Spleen (tissue), 11 donors: ENCODE results near the gene LRRC74B. TPM values are rescaled to one million over a fixed set of nuclear protein-coding genes. Genes with fewer than 3 reads are reported as not detected.

ENCODE experiments used
- DNase-seq: peaks from one replicate; pipeline ENCODE4 v3.0.0-alpha.2; 2020
- H3K27ac ChIP-seq, 8 donors: fragments of 200-600 bp; sonication (generic) in 7 of 8; 1 replicate in 4 of 8; 2 replicates in 4 of 8; pipeline versions ENCODE4 v1.5.0 to v1.8.0; 2016 to 2021; ENCODE audit warnings: inconsistent platforms in 4 of 8, mild to moderate bottlenecking in 4 of 8, moderate library complexity in 1 of 8
- H3K27me3 ChIP-seq, 7 donors: fragments of 200-600 bp; sonication (generic) in 6 of 7; replicated peaks in 1 of 7; 1 replicate in 4 of 7; 2 replicates in 3 of 7; pipeline versions ENCODE4 v1.5.0 to v1.8.0; 2016 to 2021; ENCODE audit warnings: inconsistent platforms in 3 of 7, mild to moderate bottlenecking in 1 of 7
- H3K36me3 ChIP-seq, 6 donors: fragments of 200-600 bp; sonication (generic) in 5 of 6; 1 replicate in 4 of 6; 2 replicates in 2 of 6; pipeline versions ENCODE4 v1.5.0 to v1.8.0; 2016 to 2021; ENCODE audit warnings: inconsistent platforms in 2 of 6
- H3K4me1 ChIP-seq, 6 donors: fragments of 200-600 bp; sonication (generic) in 5 of 6; 1 replicate in 3 of 6; 2 replicates in 3 of 6; pipeline versions ENCODE4 v1.5.0 to v1.8.0; 2016 to 2021; ENCODE audit warnings: inconsistent platforms in 3 of 6
- H3K4me3 ChIP-seq, 8 donors: fragments of 200-600 bp; sonication (generic) in 7 of 8; 1 replicate in 4 of 8; 2 replicates in 4 of 8; pipeline versions ENCODE4 v1.5.0 to v1.8.0; 2016 to 2021; ENCODE audit warnings: inconsistent platforms in 4 of 8, mild to moderate bottlenecking in 4 of 8, moderate library complexity in 2 of 8
- H3K9me3 ChIP-seq, 8 donors: fragments of 200-600 bp; sonication (generic) in 7 of 8; 1 replicate in 4 of 8; 2 replicates in 4 of 8; pipeline versions ENCODE4 v1.5.0 to v1.8.0; 2016 to 2021; ENCODE audit warnings: inconsistent platforms in 4 of 8
- CTCF ChIP-seq, 11 experiments: fragments of 200-600 bp in 7 of 11; fragments of 450-650 bp in 4 of 11; sonication (generic) in 4 of 11; IDR thresholded peaks in 8 of 11; conservative IDR thresholded peaks in 3 of 11; 1 replicate in 7 of 11; 2 replicates in 4 of 11; pipeline versions ENCODE4 v1.4.0 to v1.8.0; 2016 to 2021; ENCODE audit warnings: antibody characterized with exemption in 11 of 11, inconsistent platforms in 4 of 11, mild to moderate bottlenecking in 1 of 11
- POLR2A ChIP-seq, 3 donors: fragments of 450-650 bp; IDR thresholded peaks; one replicate each; pipeline ENCODE4 v1.5.1; 2017; ENCODE audit warnings: antibody characterized with exemption in 3 of 3, mild to moderate bottlenecking in 1 of 3
- POLR2AphosphoS5 ChIP-seq, 3 donors: sonication (generic); formaldehyde crosslinking; IDR thresholded peaks; one replicate each; pipeline ENCODE4 v1.5.1; 2017; ENCODE audit warnings: antibody characterized with exemption in 3 of 3
- WGBS, 5 donors: extraction: QIAGEN DNeasy Blood & Tissue Kit in 3 of 5; methylation state at CpG; one replicate each; pipeline versions ENCODE4 v1.1.5 to v1.1.7; 2013 to 2018; 5-methylcytosine and 5-hydroxymethylcytosine counted together
- intact Hi-C: fragments of 100-400 bp; cut with DNase I; formaldehyde crosslinking; loops from one replicate; pipeline ENCODE4 v1.15.0; 2023; ENCODE audit warnings: low total_unique reads
- polyA plus RNA-seq, 3 donors: library from polyadenylated mRNA; stranded (reverse); fragments of 200-250 nt; gene quantifications; one replicate each; pipeline ENCODE4 v1.2.1, GENCODE V29; 2013
- total RNA-seq, 7 donors: library from RNA; depleted of rRNA in 3 of 7; stranded (reverse); fragments of >200 nt in 3 of 7; fragmentation: NEBNext Ultra II Directional in 4 of 7; extraction: Animal tissue kit (Norgen Biotek cat#: 25700) in 4 of 7; gene quantifications; one replicate each; pipeline versions ENCODE4 v1.1.0 to v1.2.1, GENCODE V29; 2016 to 2021
- donor health status: healthy with polysubstance abuse.
- donor health status: DM: no; HTN: no; CAD: no; lungs with moderate emphysema.
- donor health status: DM: no; HTN: no; CAD: no.
- donor health status: Bipolar disorder and iron deficiency.
- donor health status: healthy.
- donor health status: DM: no; HTN: no; CAD: no.
- donor health status: DM: yes; HTN: yes; CAD: no.

LRRC74B gene
- total and polyA plus RNA-seq, 10 donors = 0.03 TPM; not detected in 9

DNA sequence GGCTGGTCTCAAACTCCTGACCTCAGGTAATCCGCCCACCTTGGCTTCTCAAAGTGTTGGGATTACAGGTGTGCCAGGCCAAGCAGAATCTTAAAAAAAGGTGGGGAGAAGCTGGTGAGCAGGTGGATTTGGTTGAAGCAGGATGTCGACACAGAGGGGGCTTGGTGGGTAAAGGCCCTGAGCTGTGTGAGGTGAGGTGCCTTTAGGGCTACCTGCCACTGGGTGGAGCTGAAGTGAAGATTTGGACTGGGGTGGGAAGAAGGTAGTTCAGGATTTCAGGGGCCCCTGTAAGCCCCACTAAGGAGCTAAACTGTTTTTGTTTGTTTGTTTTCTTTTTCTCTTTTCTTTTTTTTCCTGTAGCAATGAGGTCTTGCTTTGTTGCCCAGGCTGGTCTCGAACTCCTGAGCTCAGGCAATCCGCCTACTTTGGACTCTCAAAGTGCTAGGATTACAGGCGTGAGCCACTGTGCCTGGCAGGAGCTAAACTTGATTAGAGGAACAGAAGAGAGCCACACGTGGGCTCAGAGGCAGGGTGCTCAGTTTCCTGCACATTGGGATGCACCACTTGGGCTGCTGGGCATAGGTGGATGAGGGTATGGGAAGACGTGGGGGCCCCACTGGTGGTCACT lies 24.8 kb upstream of the LRRC74B start:
- TF ChIP-seq CTCF (IDR thresholded peaks at IDR 0.05 in 8 of 11, conservative IDR thresholded peaks at IDR 0.05 in 3 of 11) = peak in 5 of 11 experiments; percentile 13 to 33 (median 33)
- no peak for TF ChIP-seq POLR2AphosphoS5 (IDR thresholded peaks at IDR 0.05)
- 61 to 72% (median 64%) methylated on average over 7 of the region's 7 CpGs for WGBS, 5 donors
- peaks cover 0 to 13% (median 0%) of the 10 kb centered on the region in 6 donors for H3K4me1 ChIP-seq
- no peaks in the 10 kb centered on the region for H3K36me3 ChIP-seq
- intact Hi-C loops = no loop called here
- no peak overlapping the region for H3K27ac ChIP-seq
- no peak for DNase-seq
- H3K9me3 ChIP-seq = no peaks in the 10 kb centered on the region
- H3K27me3 ChIP-seq = no peaks in the 10 kb centered on the region
- H3K4me3 ChIP-seq = no peak overlapping the region

GRCh38 chr22:21022507-21022906 lies 23.2 kb upstream of the LRRC74B start:
- H3K4me1 ChIP-seq = peaks cover 0 to 13% (median 0%) of the 10 kb centered on the region in 6 donors
- TF ChIP-seq POLR2AphosphoS5 (IDR thresholded peaks at IDR 0.05) = no peak
- TF ChIP-seq POLR2A (IDR thresholded peaks at IDR 0.05) = no peak
- no peak for TF ChIP-seq CTCF (IDR thresholded peaks at IDR 0.05 in 8 of 11, conservative IDR thresholded peaks at IDR 0.05 in 3 of 11)
- WGBS, 5 donors = 75 to 94% (median 86%) methylated on average over 10 of the region's 10 CpGs

DNA sequence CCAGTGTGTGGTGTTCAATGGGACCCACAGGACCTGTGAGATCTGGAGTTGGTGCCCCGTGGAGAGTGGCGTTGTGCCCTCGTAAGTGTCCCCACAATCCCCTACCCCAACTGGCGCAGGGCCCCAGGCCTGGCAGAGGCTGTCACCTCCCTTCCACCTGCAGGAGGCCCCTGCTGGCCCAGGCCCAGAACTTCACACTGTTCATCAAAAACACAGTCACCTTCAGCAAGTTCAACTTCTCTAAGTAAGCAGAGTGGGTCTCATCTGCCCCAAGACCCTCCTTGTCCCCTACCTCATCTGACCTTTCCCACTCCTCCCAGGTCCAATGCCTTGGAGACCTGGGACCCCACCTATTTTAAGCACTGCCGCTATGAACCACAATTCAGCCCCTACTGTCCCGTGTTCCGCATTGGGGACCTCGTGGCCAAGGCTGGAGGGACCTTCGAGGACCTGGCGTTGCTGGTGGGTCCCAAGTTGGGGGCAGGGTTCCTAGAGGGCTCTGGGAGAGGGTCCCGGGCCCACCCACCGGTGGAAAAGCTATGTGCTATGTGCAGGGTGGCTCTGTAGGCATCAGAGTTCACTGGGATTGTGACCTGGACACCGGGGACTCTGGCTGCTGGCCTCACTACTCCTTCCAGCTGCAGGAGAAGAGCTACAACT lies 22.7 kb upstream of the LRRC74B start:
- intact Hi-C loops = no loop called here
- Histone ChIP-seq H3K27ac (no peak overlapping the region), H3K27me3 (no peaks in the 10 kb centered on the region), H3K36me3 (no peaks in the 10 kb centered on the region), H3K4me3 (no peak overlapping the region), H3K4me1 (peaks cover 0 to 13% (median 0%) of the 10 kb centered on the region in 6 donors), H3K9me3 (no peaks in the 10 kb centered on the region)
- 78 to 84% (median 82%) methylated on average over 13 of the region's 13 CpGs for WGBS, 5 donors
- DNase-seq = peak; percentile 68
- TF ChIP-seq CTCF (IDR thresholded peaks at IDR 0.05 in 8 of 11, conservative IDR thresholded peaks at IDR 0.05 in 3 of 11) (no peak), POLR2AphosphoS5 (IDR thresholded peaks at IDR 0.05) (no peak), POLR2A (IDR thresholded peaks at IDR 0.05) (no peak)

More at GRCh38 chr22:21022507-21022906, 23.2 kb upstream of the LRRC74B start:
- no peak overlapping the region for H3K27ac ChIP-seq
- no peaks in the 10 kb centered on the region for H3K9me3 ChIP-seq
- no peaks in the 10 kb centered on the region for H3K36me3 ChIP-seq
- intact Hi-C loops = no loop called here
- no peak for DNase-seq
- no peaks in the 10 kb centered on the region for H3K27me3 ChIP-seq
- H3K4me3 ChIP-seq = no peak overlapping the region

GRCh38 chr22:21025266-21025665 lies 20.5 kb upstream of the LRRC74B start:
- H3K27ac ChIP-seq = no peak overlapping the region
- no peak for DNase-seq
- no peaks in the 10 kb centered on the region for H3K9me3 ChIP-seq
- no peaks in the 10 kb centered on the region for H3K36me3 ChIP-seq
- 44 to 58% (median 49%) methylated on average over 8 of the region's 8 CpGs for WGBS, 5 donors
- no peak for TF ChIP-seq CTCF (IDR thresholded peaks at IDR 0.05 in 8 of 11, conservative IDR thresholded peaks at IDR 0.05 in 3 of 11)
- H3K4me3 ChIP-seq = no peak overlapping the region
- peaks cover 0 to 13% (median 0%) of the 10 kb centered on the region in 6 donors for H3K4me1 ChIP-seq
- intact Hi-C loops = no loop called here
- peaks cover 0 to 16% (median 0%) of the 10 kb centered on the region in 7 donors for H3K27me3 ChIP-seq
